WTC11 (cell line): ENCODE results near the gene CABCOCO1. TPM values are rescaled to one million over a fixed set of nuclear protein-coding genes. Genes with fewer than 3 reads are reported as not detected.

Experiments
- ATAC-seq: fragments of 200-7000 bp; cut with Tn5 transposase; 2 replicates; pipeline ENCODE4 v1.10.0; 2021; ENCODE audit warnings: mild to moderate bottlenecking, moderate library complexity
- CTCF ChIA-PET: fragments of 300-600 bp; sonication (Branson Sonifier 250); formaldehyde crosslinking; loops from one replicate; lab custom pipeline; 2021; ENCODE audit warnings: antibody characterized with exemption; lab: Charles Lee
- POLR2A ChIA-PET: fragments of 350-600 bp; sonication (Branson Sonifier 250); formaldehyde crosslinking; loops from one replicate; lab custom pipeline; 2021; ENCODE audit warnings: antibody characterized with exemption; lab: Charles Lee
- DNase-seq: peaks from one replicate; pipeline ENCODE4 v3.0.0; 2021; ENCODE audit warnings: low spot score
- H3K27ac Mint-ChIP-seq: 2 replicates; pipeline ENCODE4 v1.8.0; 2021; ENCODE audit warnings: mixed read lengths
- H3K27me3 Mint-ChIP-seq: 2 replicates; pipeline ENCODE4 v1.8.0; 2021; ENCODE audit warnings: low read depth, mild to moderate bottlenecking, moderate library complexity, mixed read lengths
- H3K36me3 Mint-ChIP-seq: 2 replicates; pipeline ENCODE4 v1.8.0; 2021; ENCODE audit warnings: mixed read lengths
- H3K4me1 Mint-ChIP-seq: 2 replicates; pipeline ENCODE4 v1.8.0; 2022; ENCODE audit warnings: mixed read lengths
- H3K4me3 Mint-ChIP-seq: 2 replicates; pipeline ENCODE4 v1.8.0; 2021; ENCODE audit warnings: mild to moderate bottlenecking, moderate library complexity, mixed read lengths
- H3K9me3 Mint-ChIP-seq: 2 replicates; pipeline ENCODE4 v1.8.0; 2021; ENCODE audit warnings: mixed read lengths
- ATF6 ChIP-seq: sonication (generic); formaldehyde crosslinking; IDR thresholded peaks from 2 replicates; pipeline ENCODE4 v1.8.1; 2023; ENCODE audit warnings: mild to moderate bottlenecking, missing genetic modification reagents
- CDX4 ChIP-seq: fragments of 250-450 bp; sonication (Bioruptor Pico); IDR thresholded peaks from 2 replicates; pipeline ENCODE4 v1.9.0; 2021; ENCODE audit warnings: moderate library complexity, mild to moderate bottlenecking, inconsistent platforms, borderline replicate concordance
- E2F4 ChIP-seq: sonication (generic); formaldehyde crosslinking; IDR thresholded peaks from 2 replicates; pipeline ENCODE4 v1.8.1; 2022; ENCODE audit warnings: low read depth, mild to moderate bottlenecking, moderate library complexity, missing genetic modification reagents, borderline replicate concordance
- ELF4 ChIP-seq: sonication (generic); formaldehyde crosslinking; IDR thresholded peaks from 2 replicates; pipeline ENCODE4 v1.8.1; 2022; ENCODE audit warnings: low read depth, mild to moderate bottlenecking, moderate library complexity, missing genetic modification reagents
- FOXJ3 ChIP-seq: sonication (generic); formaldehyde crosslinking; IDR thresholded peaks from 2 replicates; pipeline ENCODE4 v1.9.0; 2021; ENCODE audit warnings: missing genetic modification reagents, mild to moderate bottlenecking, borderline replicate concordance
- IRF1 ChIP-seq: sonication (generic); formaldehyde crosslinking; IDR thresholded peaks from 2 replicates; pipeline ENCODE4 v1.8.0; 2023; ENCODE audit warnings: missing genetic modification reagents
- JAZF1 ChIP-seq: fragments of 250-450 bp; sonication (Bioruptor Pico); IDR thresholded peaks from 2 replicates; pipeline ENCODE4 v1.9.0; 2021; ENCODE audit warnings: moderate library complexity, mild to moderate bottlenecking, inconsistent platforms
- KAT7 ChIP-seq: sonication (generic); formaldehyde crosslinking; IDR thresholded peaks from 2 replicates; pipeline ENCODE4 v1.8.1; 2023; ENCODE audit warnings: missing genetic modification reagents, mild to moderate bottlenecking, borderline replicate concordance
- MAX ChIP-seq: sonication (generic); formaldehyde crosslinking; IDR thresholded peaks from 2 replicates; pipeline ENCODE4 v1.8.0; 2022; ENCODE audit warnings: mild to moderate bottlenecking, missing genetic modification reagents
- MYBL2 ChIP-seq: sonication (generic); formaldehyde crosslinking; IDR thresholded peaks from 2 replicates; pipeline ENCODE4 v1.8.1; 2023; ENCODE audit warnings: mild to moderate bottlenecking, moderate library complexity, missing genetic modification reagents
- NFE2L1 ChIP-seq: sonication (generic); formaldehyde crosslinking; IDR thresholded peaks from 2 replicates; pipeline ENCODE4 v1.8.1; 2023; ENCODE audit warnings: missing genetic modification reagents
- NR2C2 ChIP-seq: sonication (generic); formaldehyde crosslinking; IDR thresholded peaks from 2 replicates; pipeline ENCODE4 v1.8.0; 2022; ENCODE audit warnings: mild to moderate bottlenecking, missing genetic modification reagents
- SP1 ChIP-seq: sonication (generic); formaldehyde crosslinking; conservative IDR thresholded peaks from 2 replicates; pipeline ENCODE4 v1.8.1; 2022; ENCODE audit warnings: missing genetic modification reagents
- USF1 ChIP-seq: sonication (generic); formaldehyde crosslinking; IDR thresholded peaks from 2 replicates; pipeline ENCODE4 v1.8.0; 2022; ENCODE audit warnings: mild to moderate bottlenecking, missing genetic modification reagents
- ZBTB43 ChIP-seq: sonication (generic); formaldehyde crosslinking; IDR thresholded peaks from 2 replicates; pipeline ENCODE4 v1.8.1; 2023; ENCODE audit warnings: mild to moderate bottlenecking, missing genetic modification reagents
- ZNF219 ChIP-seq: sonication (generic); formaldehyde crosslinking; IDR thresholded peaks from 2 replicates; pipeline ENCODE4 v1.8.0; 2023; ENCODE audit warnings: missing genetic modification reagents, mild to moderate bottlenecking, borderline replicate concordance
- ZNF232 ChIP-seq: sonication (generic); formaldehyde crosslinking; IDR thresholded peaks from 2 replicates; pipeline ENCODE4 v1.8.0; 2022; ENCODE audit warnings: mild to moderate bottlenecking, missing genetic modification reagents
- ZNF396 ChIP-seq: fragments of 250-450 bp; sonication (Bioruptor Pico); IDR thresholded peaks from 2 replicates; pipeline ENCODE4 v1.8.0; 2021; ENCODE audit warnings: mild to moderate bottlenecking, moderate library complexity, borderline replicate concordance
- ZNF512 ChIP-seq: sonication (generic); formaldehyde crosslinking; IDR thresholded peaks from 2 replicates; pipeline ENCODE4 v1.8.1; 2022; ENCODE audit warnings: missing genetic modification reagents, borderline replicate concordance
- ZSCAN18 ChIP-seq: fragments of 250-450 bp; sonication (Bioruptor Pico); IDR thresholded peaks from 2 replicates; pipeline ENCODE4 v2.1.2; 2022; ENCODE audit warnings: mild to moderate bottlenecking, moderate library complexity
- total RNA-seq: library from RNA; stranded (reverse); gene quantifications from 3 replicates; pipeline ENCODE4 v1.2.3, GENCODE V29; 2021

The CABCOCO1 gene
- total RNA-seq, 1 experiment from 2014 or later: not detected

GRCh38 chr10:61617586-61617985, 45.1 kb upstream of the CABCOCO1 start:
- ATAC-seq: no peak
- H3K27ac Mint-ChIP-seq: no peak overlapping the region
- H3K9me3 Mint-ChIP-seq: no peaks in the 10 kb centered on the region
- CTCF ChIA-PET: no interaction called here
- H3K4me1 Mint-ChIP-seq: peaks cover 5% of the 10 kb centered on the region; the same call in 1 of the 2 replicates
- H3K36me3 Mint-ChIP-seq: no peaks in the 10 kb centered on the region
- H3K27me3 Mint-ChIP-seq: no peaks in the 10 kb centered on the region
- TF ChIP-seq ZNF232 (no peak), ZNF396 (no peak), MAX (CRISPR knock-in tag) (no peak), NR2C2 (CRISPR knock-in tag) (no peak), NFE2L1 (CRISPR knock-in tag) (no peak), IRF1 (CRISPR knock-in tag) (no peak), FOXJ3 (CRISPR knock-in tag) (no peak)
- TF ChIP-seq, all 79 proteins: peak for 0
- no peak overlapping the region for H3K4me3 Mint-ChIP-seq
- POLR2A ChIA-PET: no interaction called here
- DNase-seq: no peak

GRCh38 chr10:61618388-61618961, 44.3 kb upstream of the CABCOCO1 start:
- CTCF ChIA-PET: no interaction called here
- POLR2A ChIA-PET: no interaction called here
- Mint-ChIP-seq H3K9me3 (no peaks in the 10 kb centered on the region), H3K4me1 (peaks cover 9% of the 10 kb centered on the region), H3K4me3 (no peak overlapping the region), H3K27ac (no peak overlapping the region), H3K27me3 (no peaks in the 10 kb centered on the region), H3K36me3 (no peaks in the 10 kb centered on the region)
- TF ChIP-seq ZNF219 (CRISPR knock-in tag): no peak
- no peak for TF ChIP-seq JAZF1
- no peak for TF ChIP-seq MYBL2 (CRISPR knock-in tag)
- TF ChIP-seq ELF4 (CRISPR knock-in tag): no peak
- no peak for TF ChIP-seq USF1 (CRISPR knock-in tag)
- no peak for TF ChIP-seq ZSCAN18 (CRISPR knock-in tag)
- TF ChIP-seq SP1 (CRISPR knock-in tag): no peak
- TF ChIP-seq KAT7 (CRISPR knock-in tag): no peak
- TF ChIP-seq ZBTB43 (CRISPR knock-in tag): no peak
- no peak for TF ChIP-seq ZNF512 (CRISPR knock-in tag)
- TF ChIP-seq CDX4 (CRISPR knock-in tag): no peak
- no peak for TF ChIP-seq ATF6 (CRISPR knock-in tag)
- no peak for TF ChIP-seq E2F4
- DNase-seq (no peak), ATAC-seq (no peak)
